Activated CD4-positive, alpha-beta T cell treated with anti-CD3 and anti-CD28 coated beads, Interleukin-2, amount 50 U/mL, for 4 hours (primary cell): Measurements from ENCODE around the gene ZCCHC7.
A peak's percentile ranks its signal among the peaks of the same experiment; 100 is the strongest.

ENCODE experiments used
- DNase-seq, 2 experiments: peaks; one replicate each; pipeline ENCODE4 v3.0.0-alpha.2; 2020

ZCCHC7 gene

DNA sequence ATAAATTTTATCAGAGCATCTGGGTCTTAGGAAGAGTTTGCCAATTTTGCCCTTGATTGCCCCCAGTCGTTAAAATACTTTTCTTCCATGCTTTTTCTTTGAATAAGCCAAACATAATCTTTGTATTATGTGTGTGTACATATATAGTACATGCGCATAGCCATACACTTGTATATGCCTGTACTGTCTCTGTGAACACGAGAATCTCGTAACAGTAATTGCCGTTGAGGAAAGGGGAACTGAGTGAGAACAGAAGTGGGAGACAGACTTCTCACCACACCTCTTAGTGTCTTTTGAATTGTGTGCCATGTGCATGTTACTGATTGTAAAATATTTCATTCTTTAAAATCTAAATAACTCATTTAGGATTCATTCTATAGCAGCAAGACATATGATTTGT lies 222.5 kb downstream of the ZCCHC7 start:
- DNase-seq, result no peak

DNA sequence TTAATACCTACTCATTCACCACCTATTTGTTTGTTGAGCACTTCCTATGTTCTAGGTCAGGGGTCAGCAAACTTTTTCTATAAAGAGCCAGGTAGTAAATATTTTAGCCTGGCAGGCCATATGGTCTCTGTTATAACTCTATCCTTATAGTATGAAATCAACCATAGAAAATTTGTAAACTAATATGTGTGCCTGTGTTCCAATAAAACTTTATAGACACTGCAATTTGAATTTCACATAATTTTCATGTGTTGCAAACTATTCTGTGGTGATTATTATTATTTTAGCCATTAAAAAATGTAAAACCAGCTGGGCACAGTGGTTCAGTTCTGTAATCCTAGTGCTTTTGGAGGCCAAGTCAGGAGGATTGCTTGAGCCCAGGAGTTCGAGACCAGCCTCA lies 223.3 kb downstream of the ZCCHC7 start:
- DNase-seq, result no peak

DNA sequence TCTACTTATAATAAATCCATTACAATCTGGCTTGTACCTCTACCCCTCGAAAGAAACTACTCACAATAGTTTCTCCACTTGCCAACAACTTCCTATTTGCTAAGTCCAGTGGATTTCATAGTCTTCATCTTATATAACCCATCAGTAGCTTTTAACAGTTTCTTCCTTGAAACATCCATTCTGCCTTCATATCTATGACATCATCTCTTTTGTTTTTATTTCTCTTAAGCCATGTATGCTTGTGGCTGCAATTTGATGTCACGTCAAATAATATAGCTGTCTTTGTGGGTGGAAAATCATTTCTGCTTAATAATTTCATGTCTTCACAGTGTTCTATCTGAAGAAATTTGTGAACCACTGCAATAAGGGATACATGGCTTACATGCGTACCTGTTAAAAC lies 224.7 kb downstream of the ZCCHC7 start:
- no peak for DNase-seq

DNA sequence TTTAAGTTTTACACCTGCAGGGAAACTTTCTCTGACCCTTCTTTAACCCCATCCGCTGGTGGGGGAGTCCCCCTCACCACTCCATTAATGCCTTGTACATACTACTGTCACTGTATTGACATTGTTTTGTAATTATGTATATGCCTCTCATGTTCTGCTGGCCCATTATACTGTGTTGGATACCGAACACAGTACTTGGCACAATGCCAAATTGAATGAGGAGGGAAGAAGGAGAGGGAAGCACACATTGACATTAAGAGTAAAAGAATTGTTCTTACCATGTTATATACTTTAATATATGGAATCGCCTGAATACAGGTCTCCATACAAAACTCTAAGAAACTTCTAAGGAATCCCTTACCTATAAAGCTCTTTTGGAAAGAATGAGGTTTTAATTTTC lies 228.5 kb downstream of the ZCCHC7 start:
- no peak for DNase-seq

DNA sequence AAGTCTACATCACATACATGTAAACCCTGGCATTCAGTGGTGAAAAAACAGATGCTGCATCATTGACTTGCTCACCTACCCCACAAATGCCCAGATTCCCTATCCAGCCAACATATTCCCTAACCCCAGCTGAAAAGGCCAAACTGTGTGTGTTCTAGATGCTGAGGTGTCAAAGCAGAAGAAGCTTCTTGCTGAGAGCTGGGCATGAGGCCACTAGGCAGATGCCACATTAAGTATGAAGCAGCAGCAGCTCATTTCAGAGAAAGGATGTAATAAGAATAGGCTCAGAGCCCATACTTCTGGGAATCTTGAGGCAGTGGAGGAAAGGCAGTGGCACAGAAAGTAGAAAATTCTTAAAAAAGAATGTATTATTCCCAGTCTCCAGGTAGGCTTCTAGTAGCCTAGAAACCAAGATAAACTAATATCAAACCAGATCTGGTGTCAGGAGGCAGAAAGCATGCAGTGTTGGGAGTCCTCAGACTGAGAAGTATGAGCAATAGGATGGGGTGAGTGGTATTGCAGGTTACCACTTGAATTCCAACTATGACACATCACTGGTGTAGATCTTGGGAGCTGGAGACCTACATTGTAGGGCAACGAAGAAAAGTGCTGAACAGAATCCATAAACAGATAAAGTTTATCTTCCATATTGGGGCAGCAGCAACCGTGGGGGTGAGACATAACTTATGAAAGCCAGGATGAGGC lies 230.3 kb downstream of the ZCCHC7 start:
- no peak for DNase-seq

DNA sequence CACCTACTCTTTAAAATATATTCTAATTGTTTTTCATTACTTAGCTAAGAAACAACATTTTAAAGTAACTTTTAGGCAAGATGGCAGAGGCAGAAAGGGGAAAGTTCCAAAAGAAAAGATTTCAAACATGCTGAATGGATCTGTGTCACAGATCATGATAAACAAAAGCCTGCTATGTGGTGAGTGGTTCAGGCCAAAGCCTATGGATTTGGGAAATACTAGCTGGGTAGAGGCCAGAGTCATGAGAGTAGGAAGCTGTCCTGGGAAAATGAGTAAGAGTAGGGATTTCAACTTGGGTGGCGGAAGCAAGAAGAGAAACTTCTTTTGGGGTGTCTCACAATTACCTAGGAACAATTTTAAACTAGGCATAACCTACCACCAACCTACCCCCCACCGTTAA lies 233.4 kb downstream of the ZCCHC7 start:
- no peak for DNase-seq

DNA sequence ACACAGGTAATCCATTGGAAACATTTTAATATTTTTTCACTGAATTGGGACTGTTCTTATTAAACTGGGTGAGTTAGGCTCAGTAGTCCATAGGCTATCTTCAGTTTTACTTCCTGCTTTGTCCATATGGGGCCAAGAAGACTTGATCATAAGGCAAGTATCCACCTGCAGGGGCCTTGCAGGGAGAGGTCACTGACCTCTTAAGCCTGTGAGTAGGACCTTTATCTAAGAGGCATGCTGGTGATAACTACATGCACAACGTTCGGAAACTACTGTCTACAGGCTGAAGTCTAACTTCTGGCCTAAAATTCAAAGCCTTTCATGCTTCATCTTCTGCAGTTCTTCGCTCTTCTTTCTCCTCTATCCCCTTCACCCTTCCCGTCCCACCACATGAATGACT lies 242.1 kb downstream of the ZCCHC7 start:
- DNase-seq, result no peak

DNA sequence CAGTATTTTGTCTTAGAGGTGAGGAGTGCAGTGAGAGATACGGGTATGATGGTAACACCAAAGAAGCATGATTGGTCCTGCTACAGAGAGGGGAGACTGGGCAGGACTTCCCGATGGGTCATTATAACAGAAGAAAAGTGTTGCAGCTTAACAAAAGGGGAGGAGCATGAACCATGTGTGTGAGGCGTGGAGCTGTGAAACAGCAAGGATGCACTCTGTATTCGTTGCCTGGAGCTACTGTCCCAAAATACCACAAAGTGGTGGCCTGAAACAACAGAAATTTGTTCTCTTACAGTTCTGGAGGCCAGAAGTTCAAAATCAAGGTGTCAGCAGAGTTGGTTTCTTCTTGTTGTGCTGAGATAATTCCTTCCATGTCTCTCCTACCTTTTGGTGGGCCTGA lies 242.8 kb downstream of the ZCCHC7 start:
- no peak for DNase-seq

DNA sequence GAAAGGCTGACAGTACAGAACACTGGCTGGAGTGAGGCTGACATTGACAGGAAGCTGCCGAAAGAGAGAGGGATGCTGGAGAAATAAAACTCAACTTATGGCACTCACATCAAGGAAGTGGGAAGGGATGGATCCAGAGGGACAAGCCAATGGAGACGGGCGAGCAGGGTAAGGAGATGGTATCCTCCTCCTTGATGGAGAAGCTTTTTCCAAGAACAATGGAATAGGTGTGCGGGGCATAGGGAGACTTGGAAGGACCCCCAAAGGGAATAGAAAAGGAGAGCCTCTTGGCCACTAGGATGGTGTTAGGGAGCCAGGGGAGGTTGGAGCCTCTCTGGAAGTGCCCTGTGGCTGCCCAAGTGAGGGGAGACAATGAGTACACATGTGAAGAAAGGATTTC lies 243.8 kb downstream of the ZCCHC7 start:
- no peak for DNase-seq

DNA sequence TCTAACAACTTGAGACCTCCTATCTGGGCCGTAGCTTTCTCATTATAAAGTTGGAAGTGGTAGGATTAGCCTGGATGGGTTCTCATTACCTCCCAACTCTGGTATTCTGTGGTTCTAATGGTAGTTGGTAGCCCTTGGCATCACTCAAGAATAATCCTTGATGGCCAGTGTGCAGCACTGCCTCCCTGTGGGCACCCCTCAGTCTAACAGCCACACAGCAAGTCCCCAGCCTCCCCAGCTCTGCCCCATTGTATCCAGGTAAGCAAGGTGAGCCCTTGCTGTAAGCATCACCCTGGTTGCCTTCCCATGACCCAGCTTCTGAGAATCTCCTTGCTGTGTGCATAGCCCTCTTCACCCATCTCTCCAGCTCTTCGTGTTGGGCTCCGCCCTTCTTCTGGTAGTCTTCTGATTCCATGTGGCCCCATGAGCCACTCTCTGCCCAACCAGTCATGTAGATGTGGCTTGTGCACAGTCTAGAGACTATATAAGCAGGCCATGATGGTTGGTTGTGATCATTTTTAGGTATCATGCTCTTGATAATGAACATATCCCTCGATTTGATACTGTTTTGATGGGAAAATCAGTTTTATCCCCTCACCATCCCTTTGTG lies 244.5 kb downstream of the ZCCHC7 start:
- DNase-seq, result peak in 1 of 2 experiments; percentile 7

DNA sequence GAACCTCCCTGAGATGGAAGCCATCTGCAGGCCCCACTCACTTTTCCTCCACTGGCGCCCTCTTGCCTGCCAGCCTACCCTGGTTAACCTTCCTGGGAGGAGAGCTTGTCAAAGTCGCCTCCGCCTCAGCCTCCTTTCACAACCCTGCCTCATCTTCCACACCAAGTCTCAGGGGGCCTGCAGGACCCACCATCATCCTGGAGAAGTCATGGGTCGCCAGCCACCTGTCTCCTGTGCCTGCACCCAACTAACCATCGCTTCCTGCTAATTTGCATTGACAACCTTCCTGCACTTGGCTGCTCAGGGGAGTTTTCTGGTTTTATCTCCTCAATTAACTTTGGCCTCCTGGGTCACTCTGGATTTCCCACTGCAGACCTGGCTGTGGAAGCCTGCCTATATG lies 249.3 kb downstream of the ZCCHC7 start:
- DNase-seq, result no peak

DNA sequence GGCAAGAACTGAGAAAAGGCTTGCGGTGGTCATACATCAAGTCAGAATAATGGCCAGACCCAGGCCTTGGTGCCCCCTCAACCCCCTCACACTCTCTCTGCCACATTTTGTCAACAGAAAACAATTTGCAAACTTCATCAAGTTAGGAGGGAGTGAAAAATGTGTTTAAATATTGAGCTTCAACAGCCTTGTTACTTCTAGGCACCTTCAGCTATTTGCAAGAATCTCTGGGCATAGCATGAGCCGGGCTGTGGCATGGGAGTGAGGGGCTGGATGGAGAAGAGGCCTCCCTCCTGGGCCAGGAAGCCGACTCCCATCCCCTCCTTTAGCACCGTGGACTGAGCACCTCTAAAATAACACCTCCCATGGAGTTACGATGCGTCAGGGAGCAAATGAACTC lies 249.9 kb downstream of the ZCCHC7 start:
- no peak for DNase-seq

DNA sequence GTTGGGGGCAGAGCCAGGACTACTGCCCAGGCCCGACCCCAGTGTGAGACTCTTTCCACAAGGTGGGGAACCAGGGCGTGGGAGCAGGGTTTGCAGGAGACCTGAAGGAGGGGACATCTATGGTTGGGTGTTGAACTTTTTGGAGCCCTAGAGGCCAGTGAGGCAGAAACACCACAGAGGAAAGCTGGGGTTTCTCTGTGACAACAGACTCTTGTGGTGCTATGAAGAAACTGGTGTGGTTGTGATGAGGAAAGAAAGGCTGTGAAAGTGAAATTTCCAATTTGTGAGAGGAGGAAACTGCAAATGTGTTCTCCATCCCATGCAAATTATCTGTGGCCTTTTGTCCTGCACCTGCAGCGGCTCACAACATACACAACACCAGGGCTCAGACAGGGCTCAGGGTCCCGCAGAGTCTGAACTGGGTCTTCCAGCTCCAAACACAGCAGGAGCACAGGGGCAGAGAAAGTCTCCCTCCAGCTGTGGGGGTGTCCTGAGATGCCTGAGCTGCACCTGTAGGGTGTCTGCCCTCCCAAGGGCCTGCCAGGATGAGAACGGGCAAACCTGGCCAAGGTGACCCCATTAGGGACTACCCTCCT lies 250.7 kb downstream of the ZCCHC7 start:
- DNase-seq, result no peak

DNA sequence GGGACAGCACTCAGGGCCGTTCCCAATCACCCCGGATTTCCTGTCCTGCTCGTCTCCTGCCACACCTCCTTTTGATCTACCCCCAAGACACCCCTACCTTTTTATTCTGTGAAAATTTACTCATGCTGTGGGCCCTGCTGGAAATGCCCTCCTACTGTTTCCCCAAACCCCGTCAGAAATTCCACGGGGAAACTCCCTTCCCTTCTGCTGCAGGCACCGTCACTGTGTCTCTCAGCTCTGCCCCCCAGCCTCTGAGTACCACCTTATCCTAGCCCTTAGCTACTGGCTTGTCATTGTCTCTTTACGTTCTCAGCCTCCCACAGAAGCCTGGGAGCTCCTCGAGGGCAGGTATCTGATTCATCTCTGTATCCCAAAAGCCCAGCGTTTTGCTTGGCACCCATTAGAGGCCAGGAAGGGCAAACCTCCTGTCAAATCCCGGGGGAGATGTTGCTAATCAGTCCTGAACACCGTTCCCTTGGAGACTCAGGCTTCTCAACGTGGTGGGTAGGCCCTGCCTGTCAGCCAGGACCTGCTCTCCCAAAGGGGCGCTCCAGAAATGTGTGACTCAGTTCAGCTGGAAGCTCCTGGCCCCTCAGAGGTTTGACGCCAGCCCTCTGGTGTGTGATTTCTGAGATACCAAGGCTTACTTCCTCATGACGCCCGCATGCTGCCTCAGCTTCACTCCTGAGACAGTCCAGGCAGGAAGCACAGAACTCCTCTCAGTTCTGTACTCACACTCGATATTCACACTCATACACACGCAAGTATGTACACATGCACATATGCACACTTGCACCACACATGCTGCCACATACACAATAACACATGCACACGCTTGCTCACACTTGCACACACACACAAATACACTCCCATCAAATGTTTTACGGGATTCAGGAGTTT lies 251.4 kb downstream of the ZCCHC7 start:
- no peak for DNase-seq

DNA sequence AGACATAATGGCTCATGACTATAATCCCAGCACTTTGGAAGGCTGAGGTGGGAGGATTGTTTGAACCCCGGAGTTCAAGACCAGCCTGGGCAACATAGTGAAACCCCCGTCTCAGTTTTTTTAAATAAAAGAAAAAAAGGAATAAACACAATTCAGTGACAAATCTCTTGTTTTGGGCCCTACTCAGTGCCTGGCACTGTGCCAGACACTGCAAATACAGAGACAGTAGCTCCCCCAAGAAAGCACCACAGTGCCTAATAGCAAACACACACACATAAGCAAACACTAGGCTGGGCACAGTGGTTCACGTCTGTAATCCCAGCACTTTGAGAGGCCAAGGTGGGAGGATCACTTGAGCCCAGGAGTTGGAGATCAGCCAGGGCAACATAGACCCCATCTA lies 252.5 kb downstream of the ZCCHC7 start:
- DNase-seq, result no peak

DNA sequence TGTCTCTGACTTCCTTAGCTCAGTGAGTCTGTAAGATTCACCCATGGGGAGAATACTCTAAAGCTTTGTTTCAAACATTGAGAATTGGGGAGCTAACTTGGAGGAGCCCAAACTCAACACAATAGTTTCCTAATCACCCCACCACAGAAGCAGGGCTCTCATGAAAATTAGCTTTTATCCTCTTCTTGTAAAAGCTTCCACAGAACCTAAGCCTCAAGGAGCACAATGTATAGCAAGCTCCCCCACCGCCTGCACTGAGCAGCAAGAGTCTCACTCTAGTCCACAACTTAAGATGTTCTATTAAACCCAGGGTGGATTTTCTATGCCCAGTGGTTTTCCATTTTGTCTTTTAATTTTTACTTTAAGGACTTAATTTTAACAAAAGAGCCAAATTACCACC lies 253.2 kb downstream of the ZCCHC7 start:
- DNase-seq, result no peak

DNA sequence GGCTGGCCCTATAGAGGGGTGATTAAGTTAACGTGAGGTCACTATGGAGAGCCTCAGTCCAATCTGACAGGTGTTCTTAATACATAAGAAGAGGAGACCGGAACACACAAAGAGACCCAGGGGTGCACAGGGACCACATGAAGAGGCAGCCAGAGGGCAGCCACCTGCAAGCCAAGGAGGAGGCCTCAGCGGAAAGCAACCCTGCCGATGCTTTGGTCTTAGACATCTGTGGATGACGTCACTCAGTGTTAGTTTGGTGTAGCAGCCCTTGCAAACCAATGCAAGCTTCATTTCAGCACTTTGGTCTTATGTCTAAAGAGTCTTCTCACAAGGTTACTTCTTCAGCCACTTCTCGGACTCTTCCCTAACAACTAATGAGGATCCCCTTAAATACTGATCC lies 254.5 kb downstream of the ZCCHC7 start:
- no peak for DNase-seq

DNA sequence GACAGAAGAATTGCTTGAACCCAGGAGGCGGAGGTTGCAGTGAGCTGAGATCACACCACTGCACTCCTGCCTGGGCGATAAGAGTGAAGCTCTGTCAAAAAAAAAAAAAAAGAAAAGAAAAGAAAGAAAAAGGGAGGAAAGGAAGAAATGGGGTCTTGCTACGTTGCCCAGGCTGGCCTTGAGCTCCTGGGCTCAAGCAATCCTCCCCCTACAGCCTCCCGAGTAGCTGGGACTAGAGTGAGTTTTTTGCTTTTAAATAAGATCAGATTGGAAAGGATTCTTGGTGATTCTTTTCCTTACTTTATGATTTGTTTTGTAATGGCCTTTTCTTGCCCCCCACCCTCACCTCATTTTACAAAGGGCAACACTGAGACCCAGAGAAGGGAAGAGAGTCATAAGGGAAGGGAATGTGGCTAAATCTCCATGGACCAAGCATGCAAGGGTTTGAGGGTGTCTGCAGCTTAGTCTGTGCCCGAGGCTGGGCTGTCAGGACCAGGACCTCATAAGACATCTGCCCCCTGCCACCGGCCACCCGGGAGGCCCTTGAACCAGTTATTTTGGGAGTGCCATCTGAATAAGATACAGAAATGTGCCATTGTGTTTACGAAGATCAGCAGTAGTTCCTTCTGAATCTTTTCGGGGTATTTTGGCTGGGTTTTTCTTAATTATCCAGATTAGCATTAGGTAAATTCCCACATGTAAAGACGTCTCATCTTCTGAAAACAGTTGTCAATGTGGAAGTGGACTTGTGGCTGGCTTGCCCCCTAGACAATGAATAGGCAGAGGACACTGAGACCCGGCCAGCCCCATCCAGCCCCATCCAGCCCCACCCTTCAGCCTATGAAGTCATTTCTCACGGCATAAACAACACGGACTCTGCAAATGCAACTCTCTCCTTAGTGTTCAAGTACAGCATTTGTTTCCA lies 257.6 kb downstream of the ZCCHC7 start:
- no peak for DNase-seq

DNA sequence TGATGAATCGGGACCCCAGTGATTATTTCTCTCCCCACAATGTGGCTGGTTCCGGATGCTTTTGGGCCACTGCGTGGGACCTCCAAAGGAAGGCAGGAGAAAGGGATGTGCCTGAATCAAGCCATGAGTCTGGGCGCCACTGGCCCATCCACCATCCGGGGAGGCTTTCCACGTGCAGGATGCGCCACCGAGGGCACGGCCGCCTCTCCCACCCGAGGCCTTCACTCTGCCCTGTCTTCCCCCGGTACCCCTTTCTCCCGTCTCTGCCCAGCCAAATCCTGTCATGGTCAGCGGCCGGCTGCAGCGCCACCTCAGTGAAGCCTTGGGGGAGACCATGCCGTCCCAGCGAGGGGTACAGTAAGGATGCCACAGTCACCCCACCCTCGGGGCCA lies 258.2 kb downstream of the ZCCHC7 start:
- DNase-seq, result no peak

DNA sequence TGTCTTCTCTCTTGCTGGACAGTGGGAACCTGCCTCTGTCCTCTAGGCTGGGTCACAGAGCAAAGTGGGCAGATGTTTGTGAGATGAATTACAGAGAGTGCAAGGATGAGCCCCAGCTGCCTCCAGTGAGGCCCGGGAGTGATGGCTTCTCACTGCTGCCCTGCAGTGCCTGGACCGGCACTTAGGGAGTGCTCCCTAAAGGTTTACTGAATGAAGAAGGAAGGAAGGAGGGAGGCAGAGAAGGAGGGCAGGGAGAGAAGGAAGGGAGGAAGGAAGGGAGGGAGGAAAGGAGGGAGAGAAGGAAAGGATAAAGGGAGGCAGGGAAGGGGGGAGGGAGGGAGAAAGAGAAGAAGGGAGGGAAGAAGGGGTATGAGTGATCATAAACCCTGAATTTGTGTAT lies 259.5 kb downstream of the ZCCHC7 start:
- DNase-seq, result no peak

DNA sequence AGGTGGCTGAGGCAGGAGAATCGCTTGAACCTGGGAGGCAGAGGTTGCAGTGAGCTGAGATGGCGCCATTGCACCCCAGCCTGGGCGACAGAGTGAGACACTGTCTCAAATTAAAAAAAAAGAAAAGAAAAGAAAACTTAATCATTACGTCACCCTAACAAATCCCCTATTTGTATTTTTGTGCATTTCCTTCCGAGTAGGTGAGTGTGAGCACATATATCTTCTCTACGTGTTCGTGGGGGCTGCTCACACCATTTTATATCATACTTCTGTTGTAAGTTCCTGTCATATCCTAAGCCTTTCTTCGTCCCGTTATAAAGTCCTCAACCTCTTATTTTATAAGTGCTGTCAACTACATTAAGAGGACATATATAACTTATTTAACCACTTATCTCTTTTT lies 260.2 kb downstream of the ZCCHC7 start:
- DNase-seq, result no peak

DNA sequence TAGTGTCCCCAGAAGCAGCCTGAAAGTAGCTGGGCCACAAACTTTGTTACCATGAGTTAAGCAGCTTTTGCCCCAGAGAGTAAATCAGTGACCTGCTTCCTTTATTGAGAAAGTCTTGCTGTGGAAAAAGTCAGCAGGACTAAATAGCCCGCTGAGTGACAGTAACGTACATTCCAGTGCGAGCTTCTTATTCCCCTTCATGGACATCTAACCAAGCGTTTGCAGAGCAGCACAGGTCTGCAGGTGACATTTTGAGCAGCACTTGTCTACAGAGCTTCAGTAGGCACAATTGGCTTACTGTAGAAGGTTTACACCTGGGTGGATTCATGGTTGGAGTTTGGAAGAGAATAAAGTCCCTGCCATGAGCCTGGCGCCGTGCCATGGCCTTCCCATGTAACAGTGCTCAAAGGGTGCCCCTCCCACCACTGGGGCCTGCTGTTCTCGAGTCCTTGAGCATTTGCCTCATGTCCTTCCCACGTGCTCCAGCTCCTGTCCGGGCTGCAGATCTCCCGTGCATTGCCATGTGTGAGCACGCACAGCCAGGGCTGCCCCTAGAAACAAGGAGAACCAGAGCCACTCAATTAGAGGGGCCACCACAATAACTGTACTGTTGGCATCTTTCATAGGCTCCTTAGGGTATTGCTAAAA lies 260.8 kb downstream of the ZCCHC7 start:
- DNase-seq, result no peak
